Panc1 (cell line): ENCODE measurements around the gene CD80. TPM values are rescaled to one million over a fixed set of nuclear protein-coding genes. Genes with fewer than 3 reads are reported as not detected.

Experiments
- ATAC-seq: fragments of 200-7000 bp; cut with Tn5 transposase; 2 replicates; pipeline ENCODE4 v1.9.1; 2020; ENCODE audit warnings: mild to moderate bottlenecking, moderate library complexity
- BruUV-seq: library from RNA; stranded (reverse); fragments of 400-500 nt; replicated peaks from 2 replicates; lab custom pipeline; 2021; lab: Mats Ljungman, UMichigan
- CTCF ChIA-PET: fragments of 300-600 bp; sonication (Branson Sonifier 250); formaldehyde crosslinking; loops from one replicate; lab custom pipeline; 2022; ENCODE audit warnings: antibody characterized with exemption; lab: Charles Lee
- POLR2A ChIA-PET: fragments of 300-600 bp; sonication (Branson Sonifier 250); formaldehyde crosslinking; loops from one replicate; lab custom pipeline; 2022; ENCODE audit warnings: antibody characterized with exemption; lab: Charles Lee
- DNase-seq: peaks from one replicate; pipeline ENCODE4 v3.0.0-alpha.2; 2010; ENCODE audit warnings: low read depth, low spot score
- H3K27ac ChIP-seq: 2 replicates; pipeline ENCODE4 v1.5.1; 2011; ENCODE audit warnings: mild to moderate bottlenecking, low read length, inconsistent platforms
- H3K27me3 ChIP-seq: fragments of 200-500 bp; sonication (Bioruptor generic); 2 replicates; pipeline ENCODE4 v1.6.0; 2014; ENCODE audit warnings: low read length, inconsistent platforms; ENCODE audit not compliant: control insufficient read depth, insufficient read depth
- H3K36me3 ChIP-seq: fragments of 200-500 bp; sonication (Bioruptor generic); 2 replicates; pipeline ENCODE4 v1.5.1; 2014; ENCODE audit warnings: inconsistent platforms, mild to moderate bottlenecking, low read length, moderate library complexity; ENCODE audit not compliant: control insufficient read depth, insufficient read depth
- H3K4me1 ChIP-seq: 2 replicates; pipeline ENCODE4 v1.5.1; 2011; ENCODE audit warnings: inconsistent platforms, mild to moderate bottlenecking, low read length, moderate library complexity; ENCODE audit not compliant: control insufficient read depth, insufficient read depth
- H3K4me3 ChIP-seq, 2 experiments: 2 replicates each; pipeline ENCODE4 v1.5.1; 2011 to 2012; ENCODE audit warnings: low read depth in 2 of 2, low read length in 2 of 2, mild to moderate bottlenecking in 2 of 2, inconsistent platforms in 1 of 2, moderate library complexity in 1 of 2
- H3K9me3 ChIP-seq: fragments of 200-500 bp; sonication (Bioruptor generic); 2 replicates; pipeline ENCODE4 v1.5.1; 2014; ENCODE audit warnings: low read depth, mild to moderate bottlenecking, inconsistent platforms, low read length, moderate library complexity; ENCODE audit not compliant: control insufficient read depth, insufficient read depth
- POLR2AphosphoS5 ChIP-seq: IDR thresholded peaks from 2 replicates; pipeline ENCODE4 v1.6.1; 2012; ENCODE audit warnings: mild to moderate bottlenecking, low read depth, low read length, moderate library complexity
- SIN3A ChIP-seq: IDR thresholded peaks from 2 replicates; pipeline ENCODE4 v1.6.1; 2012; ENCODE audit warnings: low read depth, mild to moderate bottlenecking, low read length, moderate library complexity, borderline replicate concordance; ENCODE audit not compliant: insufficient read depth
- TCF7L2 ChIP-seq: IDR thresholded peaks from 2 replicates; pipeline ENCODE4 v1.6.1; 2011; ENCODE audit warnings: mild to moderate bottlenecking, low read depth, low read length, inconsistent platforms
- in situ Hi-C: cut with HindIII; loops from 2 replicates; pipeline ENCODE4 v1.10.0; 2016; ENCODE audit warnings: low sequenced_read_pairs, low pct_unique_long_range_greater_than_20kb
- intact Hi-C: fragments of 100-400 bp; cut with micrococcal nuclease; formaldehyde crosslinking; loops from one replicate; pipeline ENCODE4 v1.10.0; 2022; ENCODE audit not compliant: unreplicated experiment
- total RNA-seq: library from RNA; stranded (reverse); gene quantifications from one replicate; pipeline ENCODE4 v1.2.1, GENCODE V29; 2021; ENCODE audit not compliant: unreplicated experiment
- TF ChIP-seq, protein P1 (sequence below), 2 experiments: IDR thresholded peaks; 2 replicates each; pipeline ENCODE4 v1.6.1; 2011 to 2012; ENCODE audit warnings: low read depth in 2 of 2, control low read depth in 1 of 2, low read length in 1 of 2, mild to moderate bottlenecking in 1 of 2, moderate library complexity in 1 of 2; ENCODE audit not compliant: insufficient read depth in 1 of 2
- TF ChIP-seq, protein P2 (sequence below): fragments of 450-650 bp; IDR thresholded peaks from 2 replicates; pipeline ENCODE4 v1.5.1; 2017; ENCODE audit warnings: mild to moderate bottlenecking

The CD80 gene
- total RNA-seq, 1 experiment from 2014 or later, result 0.15 TPM

DNA sequence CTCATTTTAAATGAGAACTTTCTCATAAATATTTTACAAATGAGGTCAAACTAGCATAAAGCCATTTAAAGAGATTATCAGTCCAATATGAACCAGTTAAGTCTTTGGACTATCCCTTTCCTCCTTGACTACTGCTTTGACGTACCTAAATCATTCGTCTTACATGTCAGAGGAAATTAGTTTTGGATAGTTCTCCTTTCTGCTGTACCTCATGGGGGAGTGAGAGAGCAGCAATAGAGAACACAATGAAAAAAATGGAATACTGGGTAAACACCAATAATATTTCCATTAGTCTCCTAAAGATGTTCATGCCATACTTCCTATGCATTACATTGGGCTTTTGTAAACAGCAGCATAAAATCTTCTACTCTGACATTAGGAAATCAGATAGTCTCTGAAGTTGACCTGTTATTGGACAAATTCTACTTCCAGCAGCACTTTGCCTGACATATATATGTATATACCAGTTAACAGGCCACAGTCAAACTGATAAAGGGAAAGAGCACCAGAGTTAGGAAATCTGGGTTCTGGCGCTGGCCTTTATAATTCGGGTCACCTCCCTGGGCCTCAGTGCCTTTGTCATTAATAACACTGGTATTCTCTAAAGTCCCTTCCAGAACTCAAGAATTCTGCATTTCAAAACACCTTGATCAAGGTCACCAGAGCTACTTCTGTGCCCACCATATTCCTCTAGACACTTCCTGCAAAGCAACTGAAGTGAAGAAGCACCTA, 34.3 kb downstream of the CD80 start:
- no peak for ATAC-seq
- in situ Hi-C loops, result no loop called here
- H3K9me3 ChIP-seq, result no peaks in the 10 kb centered on the region
- TF ChIP-seq TCF7L2 (no peak), POLR2AphosphoS5 (no peak)
- TF ChIP-seq, protein P1, sequence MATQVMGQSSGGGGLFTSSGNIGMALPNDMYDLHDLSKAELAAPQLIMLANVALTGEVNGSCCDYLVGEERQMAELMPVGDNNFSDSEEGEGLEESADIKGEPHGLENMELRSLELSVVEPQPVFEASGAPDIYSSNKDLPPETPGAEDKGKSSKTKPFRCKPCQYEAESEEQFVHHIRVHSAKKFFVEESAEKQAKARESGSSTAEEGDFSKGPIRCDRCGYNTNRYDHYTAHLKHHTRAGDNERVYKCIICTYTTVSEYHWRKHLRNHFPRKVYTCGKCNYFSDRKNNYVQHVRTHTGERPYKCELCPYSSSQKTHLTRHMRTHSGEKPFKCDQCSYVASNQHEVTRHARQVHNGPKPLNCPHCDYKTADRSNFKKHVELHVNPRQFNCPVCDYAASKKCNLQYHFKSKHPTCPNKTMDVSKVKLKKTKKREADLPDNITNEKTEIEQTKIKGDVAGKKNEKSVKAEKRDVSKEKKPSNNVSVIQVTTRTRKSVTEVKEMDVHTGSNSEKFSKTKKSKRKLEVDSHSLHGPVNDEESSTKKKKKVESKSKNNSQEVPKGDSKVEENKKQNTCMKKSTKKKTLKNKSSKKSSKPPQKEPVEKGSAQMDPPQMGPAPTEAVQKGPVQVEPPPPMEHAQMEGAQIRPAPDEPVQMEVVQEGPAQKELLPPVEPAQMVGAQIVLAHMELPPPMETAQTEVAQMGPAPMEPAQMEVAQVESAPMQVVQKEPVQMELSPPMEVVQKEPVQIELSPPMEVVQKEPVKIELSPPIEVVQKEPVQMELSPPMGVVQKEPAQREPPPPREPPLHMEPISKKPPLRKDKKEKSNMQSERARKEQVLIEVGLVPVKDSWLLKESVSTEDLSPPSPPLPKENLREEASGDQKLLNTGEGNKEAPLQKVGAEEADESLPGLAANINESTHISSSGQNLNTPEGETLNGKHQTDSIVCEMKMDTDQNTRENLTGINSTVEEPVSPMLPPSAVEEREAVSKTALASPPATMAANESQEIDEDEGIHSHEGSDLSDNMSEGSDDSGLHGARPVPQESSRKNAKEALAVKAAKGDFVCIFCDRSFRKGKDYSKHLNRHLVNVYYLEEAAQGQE (IDR thresholded peaks at IDR 0.05; ENCODE audit: insufficient read depth in 1 of 2, low read depth in 2 of 2, low read length in 1 of 2), result no peak
- TF ChIP-seq, protein P2, sequence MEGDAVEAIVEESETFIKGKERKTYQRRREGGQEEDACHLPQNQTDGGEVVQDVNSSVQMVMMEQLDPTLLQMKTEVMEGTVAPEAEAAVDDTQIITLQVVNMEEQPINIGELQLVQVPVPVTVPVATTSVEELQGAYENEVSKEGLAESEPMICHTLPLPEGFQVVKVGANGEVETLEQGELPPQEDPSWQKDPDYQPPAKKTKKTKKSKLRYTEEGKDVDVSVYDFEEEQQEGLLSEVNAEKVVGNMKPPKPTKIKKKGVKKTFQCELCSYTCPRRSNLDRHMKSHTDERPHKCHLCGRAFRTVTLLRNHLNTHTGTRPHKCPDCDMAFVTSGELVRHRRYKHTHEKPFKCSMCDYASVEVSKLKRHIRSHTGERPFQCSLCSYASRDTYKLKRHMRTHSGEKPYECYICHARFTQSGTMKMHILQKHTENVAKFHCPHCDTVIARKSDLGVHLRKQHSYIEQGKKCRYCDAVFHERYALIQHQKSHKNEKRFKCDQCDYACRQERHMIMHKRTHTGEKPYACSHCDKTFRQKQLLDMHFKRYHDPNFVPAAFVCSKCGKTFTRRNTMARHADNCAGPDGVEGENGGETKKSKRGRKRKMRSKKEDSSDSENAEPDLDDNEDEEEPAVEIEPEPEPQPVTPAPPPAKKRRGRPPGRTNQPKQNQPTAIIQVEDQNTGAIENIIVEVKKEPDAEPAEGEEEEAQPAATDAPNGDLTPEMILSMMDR, result peak; percentile 28; the same call in 1 of the 2 replicates
- POLR2A ChIA-PET, result interaction anchor here (0.6 kb wide), 1 partner anchor 77 kb away, joined by 3 read pairs; no protein-coding TSS in a partner anchor
- BruUV-seq, result no TSS peak
- no peaks in the 10 kb centered on the region for H3K4me1 ChIP-seq
- intact Hi-C loops, result no loop called here
- H3K27me3 ChIP-seq, result no peaks in the 10 kb centered on the region
- no peak overlapping the region for H3K27ac ChIP-seq
- no peak overlapping the region for H3K4me3 ChIP-seq
- CTCF ChIA-PET, result interaction anchor here (0.6 kb wide), 1 partner anchor 212 kb away, joined by 3 read pairs; no protein-coding TSS in a partner anchor
- H3K36me3 ChIP-seq, result peaks cover 6% of the 10 kb centered on the region; the same call in 1 of the 2 replicates
- DNase-seq, result no peak

DNA sequence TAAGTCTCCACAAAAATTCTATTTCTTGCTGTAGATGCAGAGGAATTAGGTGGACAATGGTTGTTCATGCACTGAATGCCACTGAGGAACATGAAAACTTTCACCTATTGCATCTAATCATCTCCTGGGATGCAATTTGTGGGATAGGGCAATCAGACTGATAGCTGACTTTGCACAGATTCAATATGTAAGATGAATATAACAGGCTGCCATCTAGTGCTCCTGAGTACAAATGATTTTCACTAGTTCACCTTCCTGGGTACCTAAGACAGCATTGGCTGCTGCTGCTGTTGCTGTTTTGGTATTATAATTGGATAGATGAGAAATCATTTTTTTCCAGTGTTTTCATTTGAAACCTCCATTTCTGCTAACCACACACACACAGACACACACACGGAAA, 41.4 kb downstream of the CD80 start:
- intact Hi-C loops (no loop called here), in situ Hi-C loops (no loop called here)
- ChIA-PET POLR2A (no interaction called here), CTCF (no interaction called here)
- Histone ChIP-seq H3K4me3 (no peak overlapping the region), H3K9me3 (no peaks in the 10 kb centered on the region), H3K36me3 (peaks cover 29% of the 10 kb centered on the region), H3K27ac (no peak overlapping the region), H3K4me1 (no peaks in the 10 kb centered on the region), H3K27me3 (no peaks in the 10 kb centered on the region)
- TF ChIP-seq SIN3A (no peak), POLR2AphosphoS5 (no peak), TCF7L2 (no peak)
- TF ChIP-seq, protein P1 (IDR thresholded peaks at IDR 0.05; ENCODE audit: insufficient read depth in 1 of 2, low read depth in 2 of 2, low read length in 1 of 2), result no peak
- TF ChIP-seq, protein P2, result no peak
- no peak for DNase-seq
- ATAC-seq, result no peak
- no TSS peak for BruUV-seq
